ENCODE results near the gene PLAU.
"Not testable (repeated sequence)": the region's sequence is repeated elsewhere in the genome, so short reads cannot be mapped to it uniquely, and the experiment has no call there.

Gene PLAU

DNA sequence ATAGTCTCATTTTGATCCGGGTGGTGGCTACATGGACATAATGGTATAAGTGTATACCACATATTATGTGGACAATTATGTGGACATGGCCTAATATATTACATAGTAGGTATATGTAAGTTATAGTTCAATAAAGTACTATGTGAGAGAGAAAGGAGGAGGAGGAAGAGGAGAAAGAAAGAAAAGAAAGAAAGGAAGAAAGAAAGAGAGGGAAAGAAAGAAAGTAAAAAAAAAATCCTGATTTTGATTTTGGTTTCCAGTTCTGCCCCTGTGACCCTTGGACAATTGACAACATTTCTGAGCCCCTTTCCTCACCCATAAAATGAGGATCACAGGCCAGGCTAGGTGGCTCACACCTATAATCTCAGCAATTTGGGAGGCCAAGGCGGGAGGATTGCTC, 44.8 kb downstream of the PLAU start:
- no peak for DNase-seq (ENCODE audit: extremely low read depth, low read depth)
- no peak for TF ChIP-seq CTCF (IDR thresholded peaks at IDR 0.05; ENCODE audit: low read depth, low read length, missing control alignments)
- H3K4me3 ChIP-seq (replicated peaks; ENCODE audit: low read depth, low read length) = no peak overlapping the region

DNA sequence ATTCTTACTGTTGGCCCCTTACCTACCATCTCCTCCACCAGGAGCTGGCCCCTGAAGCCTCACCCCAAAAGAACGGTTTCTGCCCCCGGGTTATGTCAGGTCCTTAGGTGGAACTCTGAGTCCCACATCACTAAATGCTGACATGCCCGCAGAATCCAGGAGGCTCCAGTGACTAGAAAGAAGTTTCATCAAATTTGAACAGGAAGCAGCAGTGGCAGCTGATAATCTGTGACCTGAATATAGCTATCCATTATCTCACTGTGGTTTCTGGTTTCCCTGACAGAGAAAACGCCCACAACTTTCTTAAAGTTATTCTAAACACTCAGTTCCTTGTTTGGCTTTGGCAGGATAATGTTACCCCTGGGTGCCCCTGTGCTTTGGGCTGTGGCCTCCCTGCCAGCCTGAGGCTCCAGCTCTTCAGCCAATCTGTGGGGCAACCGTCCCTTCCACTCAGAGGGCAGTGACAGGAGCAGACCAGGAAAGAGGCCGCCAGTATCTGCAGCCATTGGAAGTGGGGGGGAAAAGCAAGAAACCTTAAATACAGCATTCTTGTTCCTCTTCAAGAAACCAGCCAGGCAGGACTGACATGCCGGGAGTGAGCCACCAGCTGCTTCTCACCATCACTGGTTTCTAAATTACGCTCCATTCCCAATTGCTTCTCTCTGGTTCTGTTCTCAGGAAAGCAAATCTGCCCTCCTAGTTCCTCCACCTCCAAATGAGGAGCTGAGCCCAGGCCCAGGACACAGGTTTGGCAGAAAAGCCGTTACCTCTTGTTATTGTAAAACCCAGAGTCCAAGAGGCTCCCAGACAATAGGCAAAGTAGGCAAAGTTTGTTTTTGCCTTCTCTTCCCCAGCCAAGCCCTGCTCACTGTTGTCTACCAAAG, 45.8 kb downstream of the PLAU start:
- no peak overlapping the region for H3K4me3 ChIP-seq (replicated peaks; ENCODE audit: low read depth, low read length)

DNA sequence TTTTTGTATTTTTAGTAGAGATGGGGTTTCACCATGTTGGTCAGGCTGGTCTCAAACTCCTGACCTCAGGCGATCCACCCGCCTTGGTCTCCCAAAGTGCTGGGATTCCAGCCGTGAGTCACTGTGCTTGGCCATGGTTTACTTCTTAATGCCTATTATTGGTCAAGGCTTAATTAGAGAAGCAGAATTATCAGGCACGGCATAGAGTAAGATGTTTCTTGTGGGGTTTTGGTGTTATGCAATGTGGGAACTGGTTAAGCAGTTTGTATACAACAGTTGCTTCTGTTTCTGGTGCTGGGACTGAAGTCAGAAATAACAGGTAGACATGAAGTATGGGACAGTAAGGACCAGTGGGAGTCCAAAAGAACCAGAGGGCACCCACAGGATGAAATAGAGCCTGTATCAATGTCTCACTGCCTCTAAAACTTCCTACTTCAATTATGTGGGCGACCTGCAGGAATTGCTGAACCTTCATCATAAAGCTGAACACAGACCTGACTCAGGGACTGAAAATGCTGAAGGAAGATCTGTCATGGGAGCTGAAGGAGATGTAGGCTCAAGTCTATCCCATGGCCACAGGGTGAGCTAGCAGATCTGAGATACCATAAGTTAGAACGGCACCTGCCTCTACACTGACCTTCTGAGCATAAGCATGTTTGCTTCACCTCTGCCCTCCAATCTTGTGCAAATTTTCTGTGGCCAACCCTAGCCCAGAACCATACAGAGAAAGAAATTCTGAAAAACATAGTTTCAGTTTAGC, 48.7 kb downstream of the PLAU start:
- H3K4me3 ChIP-seq (replicated peaks; ENCODE audit: low read depth, low read length) = no peak overlapping the region
- no peak for DNase-seq (ENCODE audit: extremely low read depth, low read depth)
- no peak for TF ChIP-seq CTCF (IDR thresholded peaks at IDR 0.05; ENCODE audit: low read depth, low read length, missing control alignments)

More for the DNA sequence above, 45.8 kb downstream of the PLAU start:
- no peak for DNase-seq (ENCODE audit: extremely low read depth, low read depth)
- TF ChIP-seq CTCF (IDR thresholded peaks at IDR 0.05; ENCODE audit: low read depth, low read length, missing control alignments) = no peak

DNA sequence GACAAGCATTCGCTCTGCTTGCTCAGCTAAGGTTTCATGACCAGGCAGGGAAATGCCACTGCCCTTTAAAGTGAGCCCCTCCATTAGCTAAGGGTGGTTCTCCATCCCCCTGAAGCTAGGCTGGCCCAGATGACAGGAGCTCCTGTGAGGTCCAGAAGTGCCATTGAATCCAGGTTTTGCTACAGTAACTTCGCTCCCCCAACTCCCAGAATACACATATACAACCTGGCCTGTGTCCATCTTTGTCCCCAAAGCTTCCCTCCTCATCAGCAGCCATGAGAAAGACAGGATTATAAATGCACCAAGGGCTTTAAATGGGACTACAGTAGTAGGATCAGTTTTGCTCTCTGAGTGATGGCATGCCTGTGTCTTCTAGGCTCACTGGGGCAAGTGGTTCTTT, 51.5 kb downstream of the PLAU start:
- TF ChIP-seq CTCF (IDR thresholded peaks at IDR 0.05; ENCODE audit: low read depth, low read length, missing control alignments) = no peak
- H3K4me3 ChIP-seq (replicated peaks; ENCODE audit: low read depth, low read length) = no peak overlapping the region
- no peak for DNase-seq (ENCODE audit: extremely low read depth, low read depth)

DNA sequence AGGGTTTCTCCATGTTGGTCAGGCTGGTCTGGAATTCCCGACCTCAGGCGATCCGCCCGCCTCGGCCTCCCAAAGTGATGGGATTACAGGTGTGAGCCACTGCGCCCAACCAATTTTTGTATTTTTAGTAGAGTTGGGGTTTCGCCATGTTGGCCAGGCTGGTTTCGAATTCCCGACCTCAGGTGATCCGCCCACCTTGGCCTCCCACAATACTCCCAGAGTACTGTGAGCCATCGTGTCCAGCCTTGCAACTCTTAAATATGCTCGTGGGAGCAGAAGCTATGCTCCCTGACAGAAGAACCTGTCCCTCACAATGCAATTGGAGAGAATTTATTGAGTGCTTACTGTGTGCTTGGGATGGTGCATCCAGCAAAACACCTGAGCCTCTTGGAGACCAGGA, 52.6 kb downstream of the PLAU start:
- not testable (repeated sequence) for H3K4me3 ChIP-seq (replicated peaks; ENCODE audit: low read depth, low read length); DNase-seq (ENCODE audit: extremely low read depth, low read depth)

- no peak overlapping the region for H3K4me3 ChIP-seq (replicated peaks; ENCODE audit: low read depth, low read length)
- TF ChIP-seq CTCF (IDR thresholded peaks at IDR 0.05; ENCODE audit: low read depth, low read length, missing control alignments) = no peak
- no peak for DNase-seq (ENCODE audit: extremely low read depth, low read depth)
Measured at GRCh38 chr10:73964743-73965142, 53.8 kb downstream of the PLAU start.

DNA sequence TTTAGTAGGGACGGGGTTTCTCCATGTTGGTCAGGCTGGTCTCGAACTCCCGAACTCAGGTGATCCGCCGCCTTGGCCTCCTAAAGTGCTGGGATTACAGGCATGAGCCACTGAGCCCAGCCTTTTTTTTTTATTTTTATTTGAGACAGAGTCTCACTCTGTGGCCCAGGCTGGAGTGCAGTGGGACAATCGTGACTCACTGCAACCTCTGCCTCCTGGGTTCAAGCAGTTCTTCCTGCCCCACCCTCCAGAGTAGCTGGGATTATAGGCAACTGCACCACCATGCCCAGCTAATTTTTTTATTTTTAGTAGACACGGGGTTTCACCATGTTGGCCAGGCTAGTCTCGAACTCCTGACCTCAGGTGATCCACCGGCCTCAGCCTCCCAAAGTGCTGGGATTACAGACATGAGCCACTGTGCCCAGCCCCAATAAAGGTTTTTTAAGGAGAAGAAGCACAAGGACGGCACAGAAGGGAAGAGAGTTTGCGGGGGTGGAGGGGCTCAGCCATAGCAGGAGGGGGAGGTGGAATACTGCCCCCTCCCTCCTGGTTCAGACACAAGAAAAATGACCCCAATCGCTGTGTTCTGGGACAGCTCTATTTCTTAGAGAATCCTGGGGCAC, 54.4 kb downstream of the PLAU start:
- DNase-seq (ENCODE audit: extremely low read depth, low read depth); H3K4me3 ChIP-seq (replicated peaks; ENCODE audit: low read depth, low read length): not testable (repeated sequence)

Data from HFF-Myc (cell line).